HepG2 (cell line): ENCODE measurements around the gene CKS1B. TPM values are rescaled to one million over a fixed set of nuclear protein-coding genes. Genes with fewer than 3 reads are reported as not detected.

Experiments used
- ARNTL ChIP-seq: sonication (generic); formaldehyde crosslinking; IDR thresholded peaks from 2 replicates; pipeline ENCODE4 v1.4.0; 2020; ENCODE audit warnings: mild to moderate bottlenecking, missing genetic modification reagents
- CC2D1A ChIP-seq: sonication (generic); formaldehyde crosslinking; IDR thresholded peaks from 2 replicates; pipeline ENCODE4 v1.8.1; 2023; ENCODE audit warnings: mild to moderate bottlenecking, missing genetic modification reagents
- CEBPB ChIP-seq: IDR thresholded peaks from 2 replicates; pipeline ENCODE4 v1.6.1; 2011; ENCODE audit warnings: low read depth, low read length, improper control_type of control experiment, borderline replicate concordance
- GATA4 ChIP-seq: sonication (generic); IDR thresholded peaks from 2 replicates; pipeline ENCODE4 v1.6.1; 2016; ENCODE audit warnings: antibody characterized with exemption, low read depth, borderline replicate concordance
- HOXA7 ChIP-seq: sonication (generic); formaldehyde crosslinking; IDR thresholded peaks from 2 replicates; pipeline ENCODE4 v1.8.1; 2022; ENCODE audit warnings: mild to moderate bottlenecking, missing genetic modification reagents, moderate library complexity
- JARID2 ChIP-seq: sonication (generic); formaldehyde crosslinking; IDR thresholded peaks from 2 replicates; pipeline ENCODE4 v1.8.1; 2023; ENCODE audit warnings: missing genetic modification reagents, inconsistent platforms; ENCODE audit not compliant: insufficient replicate concordance
- KDM3A ChIP-seq: IDR thresholded peaks from 2 replicates; pipeline ENCODE4 v1.6.1; 2018; ENCODE audit warnings: low read depth, missing compliant biosample characterization
- MED13 ChIP-seq: sonication (generic); formaldehyde crosslinking; IDR thresholded peaks from 2 replicates; pipeline ENCODE4 v1.5.0; 2020; ENCODE audit warnings: missing genetic modification reagents
- MXD4 ChIP-seq: IDR thresholded peaks from 2 replicates; pipeline ENCODE4 v1.6.1; 2016; ENCODE audit warnings: mild to moderate bottlenecking, missing biosample characterization, missing genetic modification reagents
- NCOA2 ChIP-seq: sonication (generic); formaldehyde crosslinking; IDR thresholded peaks from 2 replicates; pipeline ENCODE4 v1.8.0; 2022; ENCODE audit warnings: inconsistent platforms
- NFE2L2 ChIP-seq: fragments of 150-350 bp; IDR thresholded peaks from 2 replicates; pipeline ENCODE4 v1.6.1; 2014; ENCODE audit warnings: low read length
- PITX1 ChIP-seq: sonication (generic); formaldehyde crosslinking; IDR thresholded peaks from 2 replicates; pipeline ENCODE4 v1.5.1; 2020; ENCODE audit warnings: mild to moderate bottlenecking, missing genetic modification reagents
- SMARCC2 ChIP-seq: fragments of 450-650 bp; IDR thresholded peaks from 2 replicates; pipeline ENCODE4 v1.6.1; 2017; ENCODE audit warnings: antibody characterized with exemption, mild to moderate bottlenecking
- SPEN ChIP-seq: sonication (generic); formaldehyde crosslinking; IDR thresholded peaks from 2 replicates; pipeline ENCODE4 v1.5.1; 2020; ENCODE audit warnings: low read depth, mild to moderate bottlenecking, missing genetic modification reagents
- SRF ChIP-seq: IDR thresholded peaks from 2 replicates; pipeline ENCODE4 v1.6.1; 2011; ENCODE audit warnings: mild to moderate bottlenecking, low read depth, low read length, moderate library complexity
- TBX2 ChIP-seq: sonication (generic); formaldehyde crosslinking; IDR thresholded peaks from 2 replicates; pipeline ENCODE4 v1.5.0; 2020; ENCODE audit warnings: missing genetic modification reagents, mild to moderate bottlenecking, borderline replicate concordance
- THAP11 ChIP-seq: IDR thresholded peaks from 2 replicates; pipeline ENCODE4 v1.6.1; 2016; ENCODE audit warnings: missing biosample characterization, missing genetic modification reagents
- TIGD3 ChIP-seq: sonication (generic); formaldehyde crosslinking; IDR thresholded peaks from 2 replicates; pipeline ENCODE4 v1.5.1; 2020; ENCODE audit warnings: mild to moderate bottlenecking, missing genetic modification reagents, borderline replicate concordance
- XRCC5 ChIP-seq: fragments of 200-400 bp; formaldehyde crosslinking; optimal IDR thresholded peaks from 2 replicates; pipeline ENCODE3; 2017; ENCODE audit warnings: mild to moderate bottlenecking, low read length
- ZBTB14 ChIP-seq: sonication (generic); formaldehyde crosslinking; IDR thresholded peaks from 2 replicates; pipeline ENCODE4 v1.4.0; 2020; ENCODE audit warnings: missing genetic modification reagents
- ZBTB3 ChIP-seq: sonication (generic); formaldehyde crosslinking; IDR thresholded peaks from 2 replicates; pipeline ENCODE4 v1.4.0; 2020; ENCODE audit warnings: low read depth, mild to moderate bottlenecking, moderate library complexity, missing genetic modification reagents, borderline replicate concordance
- ZFX ChIP-seq: sonication (generic); formaldehyde crosslinking; IDR thresholded peaks from 2 replicates; pipeline ENCODE4 v1.4.0; 2020; ENCODE audit warnings: mild to moderate bottlenecking, low read depth, missing genetic modification reagents, moderate library complexity
- ZNF136 ChIP-seq: sonication (generic); formaldehyde crosslinking; IDR thresholded peaks from 2 replicates; pipeline ENCODE4 v1.8.1; 2022; ENCODE audit warnings: low read depth, mild to moderate bottlenecking, moderate library complexity, missing genetic modification reagents
- ZNF281 ChIP-seq: sonication (generic); formaldehyde crosslinking; IDR thresholded peaks from 2 replicates; pipeline ENCODE4 v1.4.0; 2020; ENCODE audit warnings: missing genetic modification reagents, borderline replicate concordance
- ZNF331 ChIP-seq: sonication (generic); formaldehyde crosslinking; IDR thresholded peaks from 2 replicates; pipeline ENCODE4 v1.4.0; 2020; ENCODE audit warnings: missing genetic modification reagents
- ZNF816 ChIP-seq: sonication (generic); formaldehyde crosslinking; IDR thresholded peaks from 2 replicates; pipeline ENCODE4 v1.8.0; 2022; ENCODE audit warnings: missing genetic modification reagents, mild to moderate bottlenecking, borderline replicate concordance
- ZNF83 ChIP-seq: sonication (generic); formaldehyde crosslinking; IDR thresholded peaks from 2 replicates; pipeline ENCODE4 v1.4.0; 2020; ENCODE audit warnings: missing genetic modification reagents, mild to moderate bottlenecking, borderline replicate concordance
- polyA plus RNA-seq, 8 experiments: library from polyadenylated mRNA; depleted of rRNA in 3 of 8; stranded (reverse) in 7 of 8; unstranded in 1 of 8; fragments of >200 nt; fragmentation: Illumina TruSeq in 4 of 8; extraction: Trizol in 4 of 8; gene quantifications; 2 replicates each; pipeline versions ENCODE4 v1.2.1 to v1.2.3, GENCODE V29; 2011 to 2016; ENCODE audit warnings: low read depth in 4 of 8, missing spikeins in 1 of 8, mixed read lengths in 1 of 8; ENCODE audit not compliant: insufficient read depth in 1 of 8
- total RNA-seq, 5 experiments: library from RNA; depleted of rRNA; stranded (reverse); fragments of >200 nt; fragmentation: Illumina TruSeq; extraction: Trizol; gene quantifications; 2 replicates each; pipeline ENCODE4 v1.2.3, GENCODE V29; 2016; ENCODE audit warnings: low read depth in 1 of 5

CKS1B gene
- total and polyA plus RNA-seq, 2 of the 13 experiments (the other 11 are each of a cell fraction or from before 2014, with no cell fraction given), result 217 to 222 TPM

- TF ChIP-seq XRCC5, result peak; percentile 74
- TF ChIP-seq HOXA7, result no peak
- peak; percentile 32; the same call in 1 of the 2 replicates for TF ChIP-seq GATA4
- TF ChIP-seq SRF, result no peak
- TF ChIP-seq TIGD3, result no peak
- 0 out of 2 replicates have a peak, but pooled peaks have one; percentile 31 for TF ChIP-seq KDM3A (CRISPR knock-in tag)
- TF ChIP-seq ZNF281 (CRISPR knock-in tag), result no peak
- TF ChIP-seq SMARCC2, result no peak
- TF ChIP-seq THAP11, result no peak; the same call in 1 of the 2 replicates
- no peak for TF ChIP-seq CEBPB
- no peak for TF ChIP-seq CC2D1A
- no peak for TF ChIP-seq MED13
- peak; percentile 89 for TF ChIP-seq ZFX
- TF ChIP-seq TBX2 (CRISPR knock-in tag), result peak; percentile 73; the same call in 1 of the 2 replicates
- TF ChIP-seq SPEN (CRISPR knock-in tag), result peak; percentile 73
- no peak for TF ChIP-seq NFE2L2
- 0 out of 2 replicates have a peak, but pooled peaks have one; percentile 55 for TF ChIP-seq PITX1 (CRISPR knock-in tag)
- peak; percentile 73; the same call in 1 of the 2 replicates for TF ChIP-seq ZNF331 (CRISPR knock-in tag)
- no peak for TF ChIP-seq MXD4 (CRISPR knock-in tag)
- 0 out of 2 replicates have a peak, but pooled peaks have one; percentile 25 for TF ChIP-seq NCOA2 (CRISPR knock-in tag)
- peak; percentile 28; the same call in 1 of the 2 replicates for TF ChIP-seq ARNTL (CRISPR knock-in tag)
- 0 out of 2 replicates have a peak, but pooled peaks have one; percentile 41 for TF ChIP-seq ZNF136 (CRISPR knock-in tag)
- peak; percentile 42; the same call in 1 of the 2 replicates for TF ChIP-seq ZNF816 (CRISPR knock-in tag)
- TF ChIP-seq ZBTB14 (CRISPR knock-in tag), result no peak
- no peak for TF ChIP-seq JARID2 (CRISPR knock-in tag)
- 0 out of 2 replicates have a peak, but pooled peaks have one; percentile 56 for TF ChIP-seq ZBTB3 (CRISPR knock-in tag)
- TF ChIP-seq ZNF83 (CRISPR knock-in tag), result 0 out of 2 replicates have a peak, but pooled peaks have one; percentile 59
Measured at GRCh38 chr1:154931940-154932487, 42.5 kb upstream of the CKS1B start (continued).
